K562 (cell line): ENCODE results near the gene RASSF1. TPM values are rescaled to one million over a fixed set of nuclear protein-coding genes. Genes with fewer than 3 reads are reported as not detected.

Experiments used
- BHLHE40 ChIP-seq: IDR thresholded peaks from 2 replicates; pipeline ENCODE4 v1.6.1; 2011; ENCODE audit warnings: low read length, improper control_type of control experiment
- EP400 ChIP-seq: fragments of 450-650 bp; IDR thresholded peaks from 2 replicates; pipeline ENCODE4 v1.6.1; 2017; ENCODE audit warnings: antibody characterized with exemption, mild to moderate bottlenecking, moderate library complexity
- SIX5 ChIP-seq, 2 experiments: IDR thresholded peaks; 2 replicates each; pipeline ENCODE4 v1.6.1; 2011; ENCODE audit warnings: low read length in 2 of 2, borderline replicate concordance in 1 of 2, low read depth in 1 of 2, mild to moderate bottlenecking in 1 of 2, moderate library complexity in 1 of 2; ENCODE audit not compliant: insufficient read depth in 1 of 2
- SMAD1 ChIP-seq: fragments of 150-350 bp; IDR thresholded peaks from 2 replicates; pipeline ENCODE4 v1.6.1; 2014; ENCODE audit warnings: low read length, low read depth; ENCODE audit not compliant: partially characterized antibody
- SREBF1 ChIP-seq: fragments of 150-350 bp; IDR thresholded peaks from 2 replicates; pipeline ENCODE4 v1.6.1; 2014; ENCODE audit warnings: antibody characterized with exemption, low read depth, low read length, borderline replicate concordance
- ZNF668 ChIP-seq: fragments of 250-450 bp; sonication (Bioruptor Pico); IDR thresholded peaks from 2 replicates; pipeline ENCODE4 v1.8.0; 2022; ENCODE audit warnings: mild to moderate bottlenecking, inconsistent platforms
- polyA plus RNA-seq, 8 experiments: library from polyadenylated mRNA; depleted of rRNA in 4 of 8; stranded (reverse) in 5 of 8; unstranded in 3 of 8; fragments of >200 nt; fragmentation: Nextera tagmentation in 2 of 8; fragmentation: Illumina TruSeq in 1 of 8; extraction: Ambion mirVana in 2 of 8; extraction: Trizol in 1 of 8; gene quantifications; 2 replicates each; pipeline versions ENCODE4 v1.2.1 to v1.2.3, GENCODE V29; 2011 to 2014; ENCODE audit warnings: inconsistent platforms in 1 of 8, missing spikeins in 1 of 8
- total RNA-seq, 7 experiments: library from RNA; depleted of rRNA in 6 of 7; stranded (reverse); fragments of >200 nt in 6 of 7; fragmentation: Illumina TruSeq in 2 of 7; extraction: Trizol in 2 of 7; gene quantifications; 2 replicates each; pipeline versions ENCODE4 v1.2.1 to v1.2.3, GENCODE V29; 2011 to 2021; ENCODE audit warnings: low replicate concordance in 1 of 7
- TF ChIP-seq, protein P1 (sequence below): fragments of 450-650 bp; IDR thresholded peaks from 2 replicates; pipeline ENCODE4 v1.6.1; 2016; ENCODE audit warnings: mild to moderate bottlenecking, moderate library complexity
- TF ChIP-seq, protein P2 (sequence below), 2 experiments: fragments of 450-650 bp; conservative IDR thresholded peaks; 2 replicates each; pipeline ENCODE4 v1.6.1; 2017; ENCODE audit warnings: mild to moderate bottlenecking in 2 of 2, moderate library complexity in 2 of 2
- TF ChIP-seq, protein P3 (sequence below): fragments of 250-450 bp; sonication (Bioruptor Pico); IDR thresholded peaks from 2 replicates; pipeline ENCODE4 v1.8.0; 2022; ENCODE audit warnings: moderate library complexity, mild to moderate bottlenecking, inconsistent platforms
- TF ChIP-seq, protein P4 (sequence below): IDR thresholded peaks from 2 replicates; pipeline ENCODE4 v1.6.1; 2011; ENCODE audit warnings: borderline replicate concordance, low read depth, mild to moderate bottlenecking, moderate library complexity, low read length; ENCODE audit not compliant: insufficient read depth, poor library complexity, severe bottlenecking

The RASSF1 gene
- total and polyA plus RNA-seq, 9 of the 15 experiments (the other 6 are each of a cell fraction or from before 2014, with no cell fraction given): 3.6 to 57.1 (median 24.6) TPM

DNA sequence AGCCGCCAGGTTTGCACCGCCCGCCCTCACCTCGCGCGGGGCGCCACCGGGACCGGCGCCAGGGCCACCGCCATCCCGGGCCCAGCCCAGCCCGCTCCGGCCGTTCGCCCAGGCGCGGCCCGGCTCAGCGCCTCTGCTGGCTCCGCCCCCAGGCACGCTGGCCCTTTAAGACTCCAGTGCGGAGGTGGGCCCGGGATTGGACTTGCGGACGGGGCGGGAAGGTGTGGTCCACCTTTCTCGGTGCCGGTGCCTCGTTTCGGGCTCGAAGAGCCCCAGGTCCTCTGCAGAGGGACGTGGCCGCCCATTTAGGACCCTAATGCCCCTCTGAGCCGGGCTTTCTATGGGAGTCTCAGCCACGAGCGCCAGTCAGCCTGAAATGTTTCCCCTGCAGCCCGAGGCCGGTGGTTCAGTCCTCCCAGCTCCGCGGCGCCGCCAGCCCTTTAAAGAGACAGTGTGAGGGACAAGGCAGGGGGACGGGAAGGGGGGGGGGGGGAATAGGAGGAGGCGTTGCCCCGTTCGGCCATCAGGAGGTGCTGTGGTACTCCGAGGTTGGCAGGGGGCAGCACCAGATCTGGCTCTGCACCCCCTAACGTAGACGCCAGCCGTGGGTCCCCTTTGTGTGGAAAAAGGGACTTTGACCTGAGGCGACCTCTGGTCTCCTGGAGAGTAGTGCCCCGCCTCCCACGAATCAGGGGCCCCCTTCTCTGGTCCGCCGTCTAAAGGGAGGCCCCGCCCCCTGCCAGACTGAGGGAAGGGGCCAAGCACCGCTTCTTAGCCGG, 19.1 kb downstream of the RASSF1 start (continued):
- TF ChIP-seq, protein P1, sequence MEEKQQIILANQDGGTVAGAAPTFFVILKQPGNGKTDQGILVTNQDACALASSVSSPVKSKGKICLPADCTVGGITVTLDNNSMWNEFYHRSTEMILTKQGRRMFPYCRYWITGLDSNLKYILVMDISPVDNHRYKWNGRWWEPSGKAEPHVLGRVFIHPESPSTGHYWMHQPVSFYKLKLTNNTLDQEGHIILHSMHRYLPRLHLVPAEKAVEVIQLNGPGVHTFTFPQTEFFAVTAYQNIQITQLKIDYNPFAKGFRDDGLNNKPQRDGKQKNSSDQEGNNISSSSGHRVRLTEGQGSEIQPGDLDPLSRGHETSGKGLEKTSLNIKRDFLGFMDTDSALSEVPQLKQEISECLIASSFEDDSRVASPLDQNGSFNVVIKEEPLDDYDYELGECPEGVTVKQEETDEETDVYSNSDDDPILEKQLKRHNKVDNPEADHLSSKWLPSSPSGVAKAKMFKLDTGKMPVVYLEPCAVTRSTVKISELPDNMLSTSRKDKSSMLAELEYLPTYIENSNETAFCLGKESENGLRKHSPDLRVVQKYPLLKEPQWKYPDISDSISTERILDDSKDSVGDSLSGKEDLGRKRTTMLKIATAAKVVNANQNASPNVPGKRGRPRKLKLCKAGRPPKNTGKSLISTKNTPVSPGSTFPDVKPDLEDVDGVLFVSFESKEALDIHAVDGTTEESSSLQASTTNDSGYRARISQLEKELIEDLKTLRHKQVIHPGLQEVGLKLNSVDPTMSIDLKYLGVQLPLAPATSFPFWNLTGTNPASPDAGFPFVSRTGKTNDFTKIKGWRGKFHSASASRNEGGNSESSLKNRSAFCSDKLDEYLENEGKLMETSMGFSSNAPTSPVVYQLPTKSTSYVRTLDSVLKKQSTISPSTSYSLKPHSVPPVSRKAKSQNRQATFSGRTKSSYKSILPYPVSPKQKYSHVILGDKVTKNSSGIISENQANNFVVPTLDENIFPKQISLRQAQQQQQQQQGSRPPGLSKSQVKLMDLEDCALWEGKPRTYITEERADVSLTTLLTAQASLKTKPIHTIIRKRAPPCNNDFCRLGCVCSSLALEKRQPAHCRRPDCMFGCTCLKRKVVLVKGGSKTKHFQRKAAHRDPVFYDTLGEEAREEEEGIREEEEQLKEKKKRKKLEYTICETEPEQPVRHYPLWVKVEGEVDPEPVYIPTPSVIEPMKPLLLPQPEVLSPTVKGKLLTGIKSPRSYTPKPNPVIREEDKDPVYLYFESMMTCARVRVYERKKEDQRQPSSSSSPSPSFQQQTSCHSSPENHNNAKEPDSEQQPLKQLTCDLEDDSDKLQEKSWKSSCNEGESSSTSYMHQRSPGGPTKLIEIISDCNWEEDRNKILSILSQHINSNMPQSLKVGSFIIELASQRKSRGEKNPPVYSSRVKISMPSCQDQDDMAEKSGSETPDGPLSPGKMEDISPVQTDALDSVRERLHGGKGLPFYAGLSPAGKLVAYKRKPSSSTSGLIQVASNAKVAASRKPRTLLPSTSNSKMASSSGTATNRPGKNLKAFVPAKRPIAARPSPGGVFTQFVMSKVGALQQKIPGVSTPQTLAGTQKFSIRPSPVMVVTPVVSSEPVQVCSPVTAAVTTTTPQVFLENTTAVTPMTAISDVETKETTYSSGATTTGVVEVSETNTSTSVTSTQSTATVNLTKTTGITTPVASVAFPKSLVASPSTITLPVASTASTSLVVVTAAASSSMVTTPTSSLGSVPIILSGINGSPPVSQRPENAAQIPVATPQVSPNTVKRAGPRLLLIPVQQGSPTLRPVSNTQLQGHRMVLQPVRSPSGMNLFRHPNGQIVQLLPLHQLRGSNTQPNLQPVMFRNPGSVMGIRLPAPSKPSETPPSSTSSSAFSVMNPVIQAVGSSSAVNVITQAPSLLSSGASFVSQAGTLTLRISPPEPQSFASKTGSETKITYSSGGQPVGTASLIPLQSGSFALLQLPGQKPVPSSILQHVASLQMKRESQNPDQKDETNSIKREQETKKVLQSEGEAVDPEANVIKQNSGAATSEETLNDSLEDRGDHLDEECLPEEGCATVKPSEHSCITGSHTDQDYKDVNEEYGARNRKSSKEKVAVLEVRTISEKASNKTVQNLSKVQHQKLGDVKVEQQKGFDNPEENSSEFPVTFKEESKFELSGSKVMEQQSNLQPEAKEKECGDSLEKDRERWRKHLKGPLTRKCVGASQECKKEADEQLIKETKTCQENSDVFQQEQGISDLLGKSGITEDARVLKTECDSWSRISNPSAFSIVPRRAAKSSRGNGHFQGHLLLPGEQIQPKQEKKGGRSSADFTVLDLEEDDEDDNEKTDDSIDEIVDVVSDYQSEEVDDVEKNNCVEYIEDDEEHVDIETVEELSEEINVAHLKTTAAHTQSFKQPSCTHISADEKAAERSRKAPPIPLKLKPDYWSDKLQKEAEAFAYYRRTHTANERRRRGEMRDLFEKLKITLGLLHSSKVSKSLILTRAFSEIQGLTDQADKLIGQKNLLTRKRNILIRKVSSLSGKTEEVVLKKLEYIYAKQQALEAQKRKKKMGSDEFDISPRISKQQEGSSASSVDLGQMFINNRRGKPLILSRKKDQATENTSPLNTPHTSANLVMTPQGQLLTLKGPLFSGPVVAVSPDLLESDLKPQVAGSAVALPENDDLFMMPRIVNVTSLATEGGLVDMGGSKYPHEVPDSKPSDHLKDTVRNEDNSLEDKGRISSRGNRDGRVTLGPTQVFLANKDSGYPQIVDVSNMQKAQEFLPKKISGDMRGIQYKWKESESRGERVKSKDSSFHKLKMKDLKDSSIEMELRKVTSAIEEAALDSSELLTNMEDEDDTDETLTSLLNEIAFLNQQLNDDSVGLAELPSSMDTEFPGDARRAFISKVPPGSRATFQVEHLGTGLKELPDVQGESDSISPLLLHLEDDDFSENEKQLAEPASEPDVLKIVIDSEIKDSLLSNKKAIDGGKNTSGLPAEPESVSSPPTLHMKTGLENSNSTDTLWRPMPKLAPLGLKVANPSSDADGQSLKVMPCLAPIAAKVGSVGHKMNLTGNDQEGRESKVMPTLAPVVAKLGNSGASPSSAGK: no peak
- peak; percentile 17 to 36; a peak in 2 of 4 replicates for TF ChIP-seq SIX5 (IDR thresholded peaks at IDR 0.05; ENCODE audit: borderline replicate concordance in 1 of 2, insufficient read depth in 1 of 2, low read depth in 1 of 2, low read length in 2 of 2)
- TF ChIP-seq SMAD1: peak; percentile 30
- TF ChIP-seq ZNF668 (CRISPR knock-in tag): no peak
- TF ChIP-seq, protein P2, sequence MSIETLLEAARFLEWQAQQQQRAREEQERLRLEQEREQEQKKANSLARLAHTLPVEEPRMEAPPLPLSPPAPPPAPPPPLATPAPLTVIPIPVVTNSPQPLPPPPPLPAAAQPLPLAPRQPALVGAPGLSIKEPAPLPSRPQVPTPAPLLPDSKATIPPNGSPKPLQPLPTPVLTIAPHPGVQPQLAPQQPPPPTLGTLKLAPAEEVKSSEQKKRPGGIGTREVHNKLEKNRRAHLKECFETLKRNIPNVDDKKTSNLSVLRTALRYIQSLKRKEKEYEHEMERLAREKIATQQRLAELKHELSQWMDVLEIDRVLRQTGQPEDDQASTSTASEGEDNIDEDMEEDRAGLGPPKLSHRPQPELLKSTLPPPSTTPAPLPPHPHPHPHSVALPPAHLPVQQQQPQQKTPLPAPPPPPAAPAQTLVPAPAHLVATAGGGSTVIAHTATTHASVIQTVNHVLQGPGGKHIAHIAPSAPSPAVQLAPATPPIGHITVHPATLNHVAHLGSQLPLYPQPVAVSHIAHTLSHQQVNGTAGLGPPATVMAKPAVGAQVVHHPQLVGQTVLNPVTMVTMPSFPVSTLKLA (conservative IDR thresholded peaks at IDR 0.05): peak; percentile 77 to 87
- peak; percentile 73; the same call in 1 of the 2 replicates for TF ChIP-seq EP400
- TF ChIP-seq, protein P3, sequence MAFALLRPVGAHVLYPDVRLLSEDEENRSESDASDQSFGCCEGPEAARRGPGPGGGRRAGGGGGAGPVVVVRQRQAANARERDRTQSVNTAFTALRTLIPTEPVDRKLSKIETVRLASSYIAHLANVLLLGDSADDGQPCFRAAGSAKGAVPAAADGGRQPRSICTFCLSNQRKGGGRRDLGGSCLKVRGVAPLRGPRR (CRISPR knock-in tag): no peak
- TF ChIP-seq SREBF1: 0 out of 2 replicates have a peak, but pooled peaks have one; percentile 51
- TF ChIP-seq, protein P4, sequence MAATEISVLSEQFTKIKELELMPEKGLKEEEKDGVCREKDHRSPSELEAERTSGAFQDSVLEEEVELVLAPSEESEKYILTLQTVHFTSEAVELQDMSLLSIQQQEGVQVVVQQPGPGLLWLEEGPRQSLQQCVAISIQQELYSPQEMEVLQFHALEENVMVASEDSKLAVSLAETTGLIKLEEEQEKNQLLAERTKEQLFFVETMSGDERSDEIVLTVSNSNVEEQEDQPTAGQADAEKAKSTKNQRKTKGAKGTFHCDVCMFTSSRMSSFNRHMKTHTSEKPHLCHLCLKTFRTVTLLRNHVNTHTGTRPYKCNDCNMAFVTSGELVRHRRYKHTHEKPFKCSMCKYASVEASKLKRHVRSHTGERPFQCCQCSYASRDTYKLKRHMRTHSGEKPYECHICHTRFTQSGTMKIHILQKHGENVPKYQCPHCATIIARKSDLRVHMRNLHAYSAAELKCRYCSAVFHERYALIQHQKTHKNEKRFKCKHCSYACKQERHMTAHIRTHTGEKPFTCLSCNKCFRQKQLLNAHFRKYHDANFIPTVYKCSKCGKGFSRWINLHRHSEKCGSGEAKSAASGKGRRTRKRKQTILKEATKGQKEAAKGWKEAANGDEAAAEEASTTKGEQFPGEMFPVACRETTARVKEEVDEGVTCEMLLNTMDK: no peak
- TF ChIP-seq BHLHE40: peak; percentile 89
